Measurements from ENCODE around the gene ANAPC7. TPM values are rescaled to one million over a fixed set of nuclear protein-coding genes. Genes with fewer than 3 reads are reported as not detected.

ANAPC7 gene
- total RNA-seq, 1 donor from 2014 or later = 64.7 TPM

Other genes starting within 250 kb of the ANAPC7 start
- 186 and 189 TPM in 2 replicates for gene ATP2A2, start 122.5 kb downstream of the ANAPC7 start, total RNA-seq
- gene ARPC3, start 46.6 kb upstream of the ANAPC7 start, total RNA-seq = 395 and 403 TPM in 2 replicates
- 19.5 and 20.7 TPM in 2 replicates for gene GPN3, start 64.5 kb upstream of the ANAPC7 start, total RNA-seq
- 12.3 and 13.6 TPM in 2 replicates for gene FAM216A, start 65.1 kb upstream of the ANAPC7 start, total RNA-seq
- 135 and 138 TPM in 2 replicates for gene VPS29, start 98.4 kb upstream of the ANAPC7 start, total RNA-seq
- gene RAD9B, start 98.6 kb upstream of the ANAPC7 start, total RNA-seq = 0.90 and 1.3 TPM in 2 replicates
- gene PPTC7, start 179.6 kb upstream of the ANAPC7 start, total RNA-seq = 39.1 and 39.8 TPM in 2 replicates
- 3.2 and 4.2 TPM in 2 replicates for gene TCTN1, start 210.4 kb upstream of the ANAPC7 start, total RNA-seq

Data from T-helper 1 cell treated with Interleukin-12 subunit alpha and Interleukin-12 subunit beta and Interleukin-4 antibody, amounts not matched to agents 30 ng/mL and 1 ng/mL, for 36 hours (primary cell).